ENCODE data around the gene WASF3.
"Not testable (repeated sequence)": the region's sequence is repeated elsewhere in the genome, so short reads cannot be mapped to it uniquely, and the experiment has no call there.

WASF3 gene

DNA sequence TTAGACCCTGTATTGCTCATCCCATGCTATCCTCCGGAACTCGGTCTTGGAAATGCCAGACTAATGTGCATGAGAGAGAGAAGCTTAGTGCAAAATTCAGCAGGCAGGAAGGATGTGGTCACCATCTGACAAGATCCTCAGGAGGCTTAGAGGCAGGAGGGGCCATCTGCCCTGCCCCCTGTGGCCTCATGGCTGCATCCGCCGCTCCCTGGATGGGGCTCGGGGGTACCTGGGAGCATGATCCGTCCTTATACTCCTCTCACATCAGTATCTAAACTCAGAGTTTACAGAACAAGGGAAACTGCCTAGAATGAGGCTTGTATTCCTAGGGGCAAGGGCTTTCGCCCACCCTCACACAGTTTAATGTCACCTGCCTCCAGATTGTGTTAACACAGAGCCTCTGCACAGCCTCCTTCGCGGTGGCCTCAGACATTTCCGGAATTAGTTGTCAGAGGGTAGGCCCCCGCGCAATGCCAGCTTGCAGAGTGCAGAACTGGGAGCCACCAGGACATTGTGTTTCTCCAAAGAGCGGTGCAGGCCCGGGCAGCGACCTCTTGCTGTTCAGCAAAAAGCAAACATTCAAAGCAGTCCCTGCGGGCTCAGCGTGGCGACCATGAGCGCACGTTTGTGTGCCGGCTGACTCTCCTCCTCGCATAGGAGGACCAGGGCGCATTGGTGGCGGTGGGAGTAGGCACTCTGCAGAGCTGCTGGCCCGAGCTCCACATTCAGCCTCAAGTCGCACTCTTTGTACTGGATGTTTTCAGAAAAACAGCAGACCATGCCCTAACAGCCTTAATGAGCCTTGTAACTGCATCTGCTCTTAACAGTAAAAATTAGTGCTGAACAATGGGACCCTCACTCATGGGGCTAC lies 164.0 kb downstream of the WASF3 start:
- DNase-seq = peak; percentile 5

DNA sequence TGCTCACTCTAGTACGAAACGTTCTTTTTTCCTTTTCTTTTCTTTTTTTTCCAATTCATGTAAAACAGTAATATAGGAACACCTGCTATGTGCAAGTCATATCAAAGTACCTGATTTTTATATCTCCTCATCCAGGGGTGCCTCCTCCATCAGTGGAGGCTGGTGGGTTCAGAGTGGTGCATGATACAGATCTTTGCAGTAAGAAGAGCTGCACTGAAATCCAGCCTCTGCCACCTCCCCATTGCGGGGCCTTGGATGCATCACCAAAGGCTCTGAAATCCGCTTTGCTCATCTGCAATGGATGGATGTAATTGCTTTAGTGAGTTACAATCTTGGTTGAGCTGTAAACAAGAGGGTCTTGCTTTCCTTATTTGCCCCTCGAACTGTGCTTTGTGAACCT lies 164.8 kb downstream of the WASF3 start:
- DNase-seq = no peak

DNA sequence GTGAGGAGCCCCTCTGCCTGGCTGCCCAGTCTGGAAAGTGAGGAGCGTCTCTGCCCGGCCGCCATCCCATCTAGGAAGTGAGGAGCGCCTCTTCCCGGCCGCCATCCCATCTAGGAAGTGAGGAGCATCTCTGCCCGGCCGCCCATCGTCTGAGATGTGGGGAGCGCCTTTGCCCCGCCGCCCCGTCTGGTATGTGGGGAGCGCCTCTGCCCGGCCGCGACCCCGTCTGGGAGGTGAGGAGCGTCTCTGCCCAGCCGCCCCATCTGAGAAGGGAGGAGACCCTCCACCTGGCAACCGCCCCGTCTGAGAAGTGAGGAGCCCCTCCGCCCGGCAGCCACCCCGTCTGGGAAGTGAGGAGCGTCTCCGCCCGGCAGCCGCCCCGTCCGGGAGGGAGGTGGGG lies 166.1 kb downstream of the WASF3 start:
- DNase-seq = not testable (repeated sequence)

DNA sequence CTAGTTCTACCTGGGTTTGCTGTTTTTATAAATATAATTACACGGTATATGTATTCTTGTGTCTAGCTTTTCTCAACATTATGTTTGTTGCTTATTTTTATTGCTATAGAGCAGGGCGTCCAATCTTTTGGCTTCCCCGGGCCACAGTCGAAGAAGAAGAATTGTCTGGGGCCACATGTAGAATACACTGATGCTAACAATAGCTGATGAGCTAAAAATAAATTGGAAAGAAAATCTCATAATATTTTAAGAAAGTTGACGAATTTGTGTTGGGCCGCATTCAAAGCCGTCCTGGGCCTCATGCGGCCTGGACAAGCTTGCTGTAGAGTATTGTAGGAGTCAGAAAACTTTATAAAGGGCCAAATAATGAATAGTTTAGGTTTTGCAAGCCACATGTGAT lies 169.2 kb downstream of the WASF3 start:
- DNase-seq = no peak

DNA sequence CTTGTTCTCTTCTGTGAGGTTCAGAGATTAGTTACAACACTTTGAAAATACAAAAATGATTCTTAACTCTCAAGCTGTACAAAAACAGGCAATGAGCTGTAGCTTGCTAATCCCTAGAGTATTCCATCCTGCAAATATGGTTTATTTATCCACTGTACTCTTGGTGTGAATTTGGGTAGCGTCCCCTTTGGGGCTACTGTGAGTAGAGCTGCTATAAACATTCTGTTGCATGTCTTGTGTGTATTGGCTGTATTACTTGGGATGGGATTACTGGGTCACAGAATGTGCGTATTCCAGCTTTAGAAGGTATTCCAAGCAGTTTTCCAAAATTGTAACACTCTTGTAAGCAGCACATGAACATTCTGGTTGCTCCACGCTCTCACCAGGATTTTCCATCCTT lies 169.6 kb downstream of the WASF3 start:
- DNase-seq = no peak

DNA sequence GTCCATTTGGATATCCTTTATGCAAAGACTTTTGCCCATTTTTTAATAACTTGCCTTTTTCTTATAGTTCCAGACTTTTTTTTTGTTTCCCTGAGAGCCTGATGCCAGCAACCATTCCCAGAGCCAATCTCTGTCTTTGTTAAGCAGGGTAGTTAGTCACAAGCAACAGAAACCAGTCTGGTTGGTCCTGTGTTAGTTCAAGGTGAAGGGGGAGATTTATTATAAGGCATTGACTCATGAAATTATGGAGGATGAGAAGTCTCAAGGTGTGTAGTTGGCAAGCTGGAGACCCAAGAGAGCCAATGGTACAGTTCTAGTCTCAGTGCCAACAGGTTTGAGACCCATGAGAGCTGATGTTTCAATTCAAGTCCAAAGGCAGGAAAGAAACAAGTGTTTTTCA lies 170.2 kb downstream of the WASF3 start:
- no peak for DNase-seq

DNA sequence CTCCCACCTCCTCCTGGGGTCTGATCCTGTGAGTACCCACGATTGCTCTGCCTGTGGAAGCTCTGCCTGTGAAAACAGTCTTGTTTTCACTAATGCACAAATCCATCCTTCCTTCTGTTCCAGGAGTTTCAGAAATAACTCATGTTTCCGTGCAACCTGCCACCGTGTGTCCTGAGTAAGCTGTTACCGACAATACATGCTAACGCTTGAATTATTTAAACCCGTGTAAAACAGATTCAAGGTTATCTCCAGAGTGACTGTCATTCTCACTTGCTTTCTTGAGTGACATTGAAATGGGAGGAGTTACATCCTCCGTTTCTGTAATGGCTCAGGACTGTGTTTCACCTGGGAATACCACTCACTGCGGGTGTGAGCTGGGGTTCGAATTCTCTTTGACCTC lies 178.2 kb downstream of the WASF3 start:
- DNase-seq = no peak
